AG09319 (cell line): ENCODE results near the gene LILRA1.
"Not testable (repeated sequence)": the region's sequence is repeated elsewhere in the genome, so short reads cannot be mapped to it uniquely, and the experiment has no call there.

ENCODE experiments used
- DNase-seq: peaks from one replicate; pipeline ENCODE4 v3.0.0-alpha.2; 2010; ENCODE audit warnings: low read depth; ENCODE audit errors: extremely low read depth
- TF ChIP-seq, protein P1 (sequence below): IDR thresholded peaks from 2 replicates; pipeline ENCODE4 v1.5.1; 2011; ENCODE audit warnings: low read depth, mild to moderate bottlenecking, inconsistent platforms, low read length, moderate library complexity

LILRA1 gene

DNA sequence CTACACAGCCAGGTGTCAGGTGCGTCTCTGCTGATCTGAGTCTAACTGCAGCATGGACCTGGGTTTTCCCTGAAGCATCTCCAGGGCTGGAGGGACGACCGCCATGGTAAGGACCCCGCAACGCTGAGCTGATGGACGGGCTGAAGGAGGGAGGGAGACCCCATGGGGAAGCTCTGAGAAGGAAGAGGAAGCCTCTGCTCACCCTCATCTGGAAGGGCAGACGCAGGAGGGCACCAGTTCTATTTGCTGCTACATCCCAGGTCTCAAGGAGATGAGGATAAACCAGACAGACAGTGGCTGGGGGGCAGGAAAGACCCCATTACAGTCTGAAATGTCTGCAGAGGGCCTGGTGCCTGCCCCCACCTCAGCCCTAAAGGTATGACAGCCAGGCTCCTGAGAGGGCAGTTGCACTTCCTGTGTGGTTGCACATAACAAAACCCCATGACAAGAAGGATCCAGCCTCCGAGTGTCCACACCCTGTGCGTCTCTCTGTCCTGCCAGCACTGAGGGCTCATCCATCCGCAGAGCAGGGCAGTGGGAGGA, 20.0 kb upstream of the LILRA1 start, which contains the start of gene LILRA2:
Gene LILRA2, plus strand, starts transcription at position 461 of the 543 bp plus-strand sequence. CDS start 89 bp downstream, outside the sequence.
- TF ChIP-seq, protein P1, sequence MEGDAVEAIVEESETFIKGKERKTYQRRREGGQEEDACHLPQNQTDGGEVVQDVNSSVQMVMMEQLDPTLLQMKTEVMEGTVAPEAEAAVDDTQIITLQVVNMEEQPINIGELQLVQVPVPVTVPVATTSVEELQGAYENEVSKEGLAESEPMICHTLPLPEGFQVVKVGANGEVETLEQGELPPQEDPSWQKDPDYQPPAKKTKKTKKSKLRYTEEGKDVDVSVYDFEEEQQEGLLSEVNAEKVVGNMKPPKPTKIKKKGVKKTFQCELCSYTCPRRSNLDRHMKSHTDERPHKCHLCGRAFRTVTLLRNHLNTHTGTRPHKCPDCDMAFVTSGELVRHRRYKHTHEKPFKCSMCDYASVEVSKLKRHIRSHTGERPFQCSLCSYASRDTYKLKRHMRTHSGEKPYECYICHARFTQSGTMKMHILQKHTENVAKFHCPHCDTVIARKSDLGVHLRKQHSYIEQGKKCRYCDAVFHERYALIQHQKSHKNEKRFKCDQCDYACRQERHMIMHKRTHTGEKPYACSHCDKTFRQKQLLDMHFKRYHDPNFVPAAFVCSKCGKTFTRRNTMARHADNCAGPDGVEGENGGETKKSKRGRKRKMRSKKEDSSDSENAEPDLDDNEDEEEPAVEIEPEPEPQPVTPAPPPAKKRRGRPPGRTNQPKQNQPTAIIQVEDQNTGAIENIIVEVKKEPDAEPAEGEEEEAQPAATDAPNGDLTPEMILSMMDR, result no peak
- DNase-seq, result no peak

- DNase-seq, result no peak
- TF ChIP-seq, protein P1, result no peak
These were observed 19.4 kb upstream of the LILRA1 start for GRCh38 chr19:54574051-54574450.

GRCh38 chr19:54574527-54575056, 18.8 kb upstream of the LILRA1 start:
- TF ChIP-seq, protein P1, result no peak
- DNase-seq, result no peak

DNA sequence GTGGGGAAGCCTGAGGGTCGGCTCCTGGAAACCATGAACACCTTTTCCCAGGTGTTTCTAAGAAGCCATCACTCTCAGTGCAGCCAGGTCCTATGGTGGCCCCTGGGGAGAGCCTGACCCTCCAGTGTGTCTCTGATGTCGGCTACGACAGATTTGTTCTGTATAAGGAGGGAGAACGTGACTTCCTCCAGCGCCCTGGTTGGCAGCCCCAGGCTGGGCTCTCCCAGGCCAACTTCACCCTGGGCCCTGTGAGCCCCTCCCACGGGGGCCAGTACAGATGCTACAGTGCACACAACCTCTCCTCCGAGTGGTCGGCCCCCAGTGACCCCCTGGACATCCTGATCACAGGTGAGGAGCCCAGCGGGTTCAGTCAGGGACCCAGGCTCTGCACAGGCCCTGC, 18.2 kb upstream of the LILRA1 start:
- not testable (repeated sequence) for DNase-seq

GRCh38 chr19:54576411-54576976, 16.9 kb upstream of the LILRA1 start:
- TF ChIP-seq, protein P1, result no peak
- no peak for DNase-seq

- TF ChIP-seq, protein P1, result no peak
- no peak for DNase-seq
These were observed 16.1 kb upstream of the LILRA1 start for GRCh38 chr19:54577334-54577733.

DNA sequence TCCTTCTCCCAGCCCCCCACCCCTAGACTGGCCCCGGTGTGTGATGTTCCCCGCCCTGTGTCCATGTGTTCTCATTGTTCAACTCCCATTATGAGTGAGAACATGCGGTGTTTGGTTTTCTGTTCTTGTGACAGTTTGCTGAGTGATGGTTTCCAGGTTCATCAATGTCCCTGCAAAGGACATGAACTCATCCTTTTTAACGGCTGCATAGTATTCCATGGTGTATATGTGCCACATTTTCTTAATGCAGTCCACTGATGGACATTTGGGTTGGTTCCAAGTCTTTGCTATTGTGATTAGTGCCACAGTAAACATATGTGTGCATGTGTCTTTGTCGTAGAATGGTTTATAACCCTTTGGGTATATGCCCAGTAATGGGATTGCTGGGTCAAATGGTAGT, 15.2 kb upstream of the LILRA1 start:
- not testable (repeated sequence) for DNase-seq

DNA sequence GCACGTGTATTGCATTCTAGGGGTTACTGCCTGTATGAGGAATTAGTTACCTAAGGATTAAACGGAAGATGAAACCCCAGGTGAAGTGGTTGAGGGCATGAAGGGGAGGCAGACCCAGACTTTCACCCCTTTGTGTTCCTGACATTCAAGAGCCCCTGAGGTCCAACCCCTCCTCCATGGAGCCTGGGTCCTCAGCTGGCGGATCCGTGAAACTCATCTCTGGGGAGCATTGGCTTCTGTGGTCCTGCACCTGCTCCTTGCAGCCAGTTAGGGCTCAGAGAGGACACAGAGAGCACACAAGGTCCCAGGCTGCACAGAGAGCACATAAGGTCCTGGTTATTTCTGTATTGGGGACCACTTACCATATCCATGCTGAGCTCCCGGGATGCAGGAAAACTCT, 7.0 kb upstream of the LILRA1 start:
- TF ChIP-seq, protein P1, result no peak
- no peak for DNase-seq
